ENCODE results near the gene ABLIM3. TPM values are rescaled to one million over a fixed set of nuclear protein-coding genes. Genes with fewer than 3 reads are reported as not detected.

The ABLIM3 gene
- total and polyA plus RNA-seq, 9 of the 15 experiments (the other 6 are each of a cell fraction or from before 2014, with no cell fraction given), result 0.03 to 0.38 (median 0.11) TPM

DNA sequence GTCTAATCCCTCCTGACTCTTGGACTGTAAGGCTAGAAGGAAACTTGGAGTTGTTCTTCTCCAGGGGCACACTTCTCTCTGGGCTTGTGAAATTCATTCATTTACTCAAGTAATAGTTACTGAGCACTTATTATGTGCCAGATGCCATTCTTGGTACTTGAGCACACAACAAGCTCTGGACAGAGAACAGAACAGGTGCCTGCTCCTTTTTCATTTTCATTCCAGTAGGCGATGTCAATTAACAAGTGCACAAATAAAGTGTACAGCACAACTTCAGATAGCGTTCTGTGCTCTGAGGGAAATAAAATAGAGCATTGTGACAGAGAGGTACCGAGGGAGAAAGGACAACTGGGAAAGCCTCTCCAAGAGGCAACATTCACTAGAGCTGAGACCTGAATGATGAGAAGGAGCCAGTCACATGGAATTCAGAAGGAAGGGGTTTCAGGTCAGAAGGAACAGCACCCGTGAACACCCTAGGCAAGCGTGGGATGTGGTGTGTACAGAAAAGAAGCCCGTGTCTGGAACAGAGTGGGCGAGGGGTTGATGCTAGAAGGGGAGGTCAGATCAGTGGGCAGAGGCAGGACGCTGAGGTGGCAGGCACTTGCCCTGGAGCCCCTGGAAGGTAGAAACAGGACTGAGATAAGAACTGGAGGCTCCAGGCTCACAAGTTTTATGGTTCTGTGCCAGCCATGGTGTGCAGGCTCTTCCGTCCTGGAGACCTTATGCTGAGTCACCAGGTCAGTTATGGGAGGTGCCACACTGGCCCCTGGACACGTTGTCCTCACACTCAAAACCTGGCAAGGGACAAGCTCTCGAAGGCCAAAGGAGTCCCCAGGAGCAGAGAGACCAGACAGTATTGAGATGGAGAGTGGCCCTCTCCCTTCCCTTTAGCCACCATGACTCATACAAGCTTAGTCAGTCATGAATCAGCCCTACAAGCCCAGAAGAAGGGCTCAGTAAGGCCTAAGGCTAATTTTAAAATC is 7.2 kb upstream of the ABLIM3 start (continued):
- TF ChIP-seq, protein P1, sequence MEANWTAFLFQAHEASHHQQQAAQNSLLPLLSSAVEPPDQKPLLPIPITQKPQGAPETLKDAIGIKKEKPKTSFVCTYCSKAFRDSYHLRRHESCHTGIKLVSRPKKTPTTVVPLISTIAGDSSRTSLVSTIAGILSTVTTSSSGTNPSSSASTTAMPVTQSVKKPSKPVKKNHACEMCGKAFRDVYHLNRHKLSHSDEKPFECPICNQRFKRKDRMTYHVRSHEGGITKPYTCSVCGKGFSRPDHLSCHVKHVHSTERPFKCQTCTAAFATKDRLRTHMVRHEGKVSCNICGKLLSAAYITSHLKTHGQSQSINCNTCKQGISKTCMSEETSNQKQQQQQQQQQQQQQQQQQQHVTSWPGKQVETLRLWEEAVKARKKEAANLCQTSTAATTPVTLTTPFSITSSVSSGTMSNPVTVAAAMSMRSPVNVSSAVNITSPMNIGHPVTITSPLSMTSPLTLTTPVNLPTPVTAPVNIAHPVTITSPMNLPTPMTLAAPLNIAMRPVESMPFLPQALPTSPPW (CRISPR knock-in tag; IDR thresholded peaks at IDR 0.05), result no peak
- TF ChIP-seq ZNF232 (CRISPR knock-in tag; IDR thresholded peaks at IDR 0.05) (no peak), SNRNP70 (optimal IDR thresholded peaks at IDR 0.05; ENCODE audit: low read depth, low read length) (no peak), SMAD3 (CRISPR knock-in tag; conservative IDR thresholded peaks at IDR 0.05) (0 out of 2 replicates have a peak, but pooled peaks have one; percentile 9), FOXM1 (IDR thresholded peaks at IDR 0.05; ENCODE audit: low read depth) (no peak), FOXM1 (CRISPR knock-in tag; IDR thresholded peaks at IDR 0.05; ENCODE audit: low read depth) (no peak), SMARCA4 (IDR thresholded peaks at IDR 0.05) (peak; percentile 71; the same call in 1 of the 2 replicates), TCF3 (CRISPR knock-in tag; IDR thresholded peaks at IDR 0.05) (no peak), ELF4 (CRISPR knock-in tag; IDR thresholded peaks at IDR 0.05) (no peak), PCBP1 (IDR thresholded peaks at IDR 0.05; ENCODE audit: low read depth, low read length, poor library complexity, severe bottlenecking) (no peak), KDM1A (IDR thresholded peaks at IDR 0.05) (no peak), KDM5B (IDR thresholded peaks at IDR 0.05; ENCODE audit: insufficient replicate concordance, low read depth, low read length) (no peak), ZFP36 (IDR thresholded peaks at IDR 0.05; ENCODE audit: low read depth, low read length, partially characterized antibody) (no peak), PTTG1 (tag; IDR thresholded peaks at IDR 0.05; ENCODE audit: low read depth) (no peak)
- TF ChIP-seq, protein P2, sequence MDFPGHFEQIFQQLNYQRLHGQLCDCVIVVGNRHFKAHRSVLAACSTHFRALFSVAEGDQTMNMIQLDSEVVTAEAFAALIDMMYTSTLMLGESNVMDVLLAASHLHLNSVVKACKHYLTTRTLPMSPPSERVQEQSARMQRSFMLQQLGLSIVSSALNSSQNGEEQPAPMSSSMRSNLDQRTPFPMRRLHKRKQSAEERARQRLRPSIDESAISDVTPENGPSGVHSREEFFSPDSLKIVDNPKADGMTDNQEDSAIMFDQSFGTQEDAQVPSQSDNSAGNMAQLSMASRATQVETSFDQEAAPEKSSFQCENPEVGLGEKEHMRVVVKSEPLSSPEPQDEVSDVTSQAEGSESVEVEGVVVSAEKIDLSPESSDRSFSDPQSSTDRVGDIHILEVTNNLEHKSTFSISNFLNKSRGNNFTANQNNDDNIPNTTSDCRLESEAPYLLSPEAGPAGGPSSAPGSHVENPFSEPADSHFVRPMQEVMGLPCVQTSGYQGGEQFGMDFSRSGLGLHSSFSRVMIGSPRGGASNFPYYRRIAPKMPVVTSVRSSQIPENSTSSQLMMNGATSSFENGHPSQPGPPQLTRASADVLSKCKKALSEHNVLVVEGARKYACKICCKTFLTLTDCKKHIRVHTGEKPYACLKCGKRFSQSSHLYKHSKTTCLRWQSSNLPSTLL (IDR thresholded peaks at IDR 0.05), result no peak

Data from K562 (cell line).